Adrenal gland (tissue), 12 donors: ENCODE results near the gene DAB2IP. TPM values are rescaled to one million over a fixed set of nuclear protein-coding genes. Genes with fewer than 3 reads are reported as not detected.

Experiments used
- DNase-seq, 7 donors: peaks; one replicate each; pipeline ENCODE4 v3.0.0-alpha.2; 2019 to 2020
- H3K27ac ChIP-seq, 5 donors: fragments of 200-600 bp; sonication (generic) in 4 of 5; 1 replicate in 3 of 5; 2 replicates in 2 of 5; pipeline versions ENCODE4 v1.5.1 to v1.8.0; 2016 to 2020; ENCODE audit warnings: mild to moderate bottlenecking in 1 of 5
- H3K27me3 ChIP-seq: fragments of 200-600 bp; 2 replicates; pipeline ENCODE4 v1.8.0; 2021
- H3K36me3 ChIP-seq, 2 donors: fragments of 200-600 bp; replicated peaks in 1 of 2; 1 replicate in 1 of 2; 2 replicates in 1 of 2; pipeline versions ENCODE4 v1.5.1 to v1.8.0; 2018 to 2022
- H3K4me1 ChIP-seq, 2 donors: fragments of 200-600 bp; replicated peaks in 1 of 2; 1 replicate in 1 of 2; 2 replicates in 1 of 2; pipeline versions ENCODE4 v1.5.1 to v1.8.0; 2018 to 2021
- H3K4me3 ChIP-seq, 4 donors: fragments of 200-600 bp; sonication (generic) in 3 of 4; one replicate each; pipeline ENCODE4 v1.5.1; 2016 to 2018
- H3K9me3 ChIP-seq, 3 donors: fragments of 200-600 bp; sonication (generic) in 1 of 3; replicated peaks in 1 of 3; 1 replicate in 2 of 3; 2 replicates in 1 of 3; pipeline versions ENCODE4 v1.5.1 to v1.8.0; 2016 to 2021
- CTCF ChIP-seq, 6 experiments: fragments of 450-650 bp in 4 of 6; fragments of 200-600 bp in 2 of 6; sonication (generic) in 1 of 6; IDR thresholded peaks; 1 replicate in 5 of 6; 2 replicates in 1 of 6; pipeline versions ENCODE4 v1.5.1 to v1.8.0; 2016 to 2021; ENCODE audit warnings: antibody characterized with exemption in 6 of 6, mild to moderate bottlenecking in 2 of 6, moderate library complexity in 1 of 6
- POLR2A ChIP-seq, 2 donors: fragments of 450-650 bp; IDR thresholded peaks; one replicate each; pipeline ENCODE4 v1.6.1; 2017; ENCODE audit warnings: antibody characterized with exemption in 2 of 2, mild to moderate bottlenecking in 2 of 2, moderate library complexity in 1 of 2
- WGBS, 4 donors: extraction: QIAGEN DNeasy Blood & Tissue Kit in 2 of 4; methylation state at CpG; one replicate each; pipeline versions ENCODE4 v1.1.5 to v1.1.7; 2013 to 2017; 5-methylcytosine and 5-hydroxymethylcytosine counted together
- intact Hi-C, 2 donors: fragments of 100-400 bp; cut with DNase I; formaldehyde crosslinking; loops; one replicate each; pipeline versions ENCODE4 v1.14.1 to v1.15.0; 2022 to 2023
- polyA plus RNA-seq, 3 donors: library from polyadenylated mRNA; stranded (reverse); fragments of 200-250 nt in 2 of 3; fragments of 350-450 nt in 1 of 3; fragmentation: Illumina TruSeq in 1 of 3; extraction: RNeasy Lipid Tissue Mini Kit (QIAGEN cat#74804) in 1 of 3; gene quantifications; one replicate each; pipeline ENCODE4 v1.2.3, GENCODE V29; 2013 to 2014
- total RNA-seq, 9 donors: library from RNA; depleted of rRNA in 4 of 9; stranded (reverse); fragments of >200 nt in 4 of 9; fragments of 120-200 nt in 1 of 9; fragmentation: NEBNext Ultra II Directional in 1 of 9; extraction: Animal tissue kit (Norgen Biotek cat#: 25700) in 1 of 9; gene quantifications; one replicate each; pipeline versions ENCODE4 v1.1.0 to v1.2.4, GENCODE V29; 2013 to 2023
- donor health status: healthy with polysubstance abuse.
- donor health status: Bipolar disorder and iron deficiency.
- donor health status: DM: yes; HTN: yes; CAD: no.
- donor health status: DM: no; HTN: no; CAD: no.
- donor health status: DM: no; HTN: no; CAD: no.
- donor health status: DM: yes; HTN: yes; CAD: no.

DAB2IP gene
- total and polyA plus RNA-seq, 12 donors = 12.0 to 52.2 (median 43.9) TPM

- no peak for DNase-seq
- TF ChIP-seq POLR2A (IDR thresholded peaks at IDR 0.05) (no peak), CTCF (IDR thresholded peaks at IDR 0.05) (no peak)
- Histone ChIP-seq H3K4me1 (no peaks in the 10 kb centered on the region), H3K36me3 (no peaks in the 10 kb centered on the region), H3K4me3 (no peak overlapping the region), H3K27me3 (no peaks in the 10 kb centered on the region), H3K9me3 (no peaks in the 10 kb centered on the region), H3K27ac (no peak overlapping the region)
- intact Hi-C loops = loop anchor here in 1 of 2 donors (10.0 kb wide), 1 partner anchor 64 kb away; no protein-coding TSS in a partner anchor
- WGBS, 4 donors = 82 to 89% (median 83%) methylated on average over 4 to 9 of the region's 9 CpGs
Measured at GRCh38 chr9:121811140-121811539, 159.7 kb downstream of the DAB2IP start.

- H3K9me3 ChIP-seq = no peaks in the 10 kb centered on the region
Measured at GRCh38 chr9:121811751-121812150, 160.3 kb downstream of the DAB2IP start.

GRCh38 chr9:121812159-121812735 lies 160.8 kb downstream of the DAB2IP start:
- no peak for TF ChIP-seq CTCF (IDR thresholded peaks at IDR 0.05)
- no peak for TF ChIP-seq POLR2A (IDR thresholded peaks at IDR 0.05)
- intact Hi-C loops = loop anchor here in 1 of 2 donors (10.0 kb wide), 1 partner anchor 63 kb away; no protein-coding TSS in a partner anchor
- 84 to 89% (median 87%) methylated on average over 6 to 12 of the region's 12 CpGs for WGBS, 4 donors

More at GRCh38 chr9:121811751-121812150, 160.3 kb downstream of the DAB2IP start:
- Histone ChIP-seq H3K4me3 (no peak overlapping the region), H3K27me3 (no peaks in the 10 kb centered on the region), H3K36me3 (no peaks in the 10 kb centered on the region), H3K27ac (no peak overlapping the region), H3K4me1 (no peaks in the 10 kb centered on the region)
- intact Hi-C loops = loop anchor here in 1 of 2 donors (10.0 kb wide), 1 partner anchor 63 kb away; no protein-coding TSS in a partner anchor
- WGBS, 4 donors = 89 to 98% (median 91%) methylated on average over 9 to 10 of the region's 10 CpGs
- TF ChIP-seq POLR2A (IDR thresholded peaks at IDR 0.05) (no peak), CTCF (IDR thresholded peaks at IDR 0.05) (no peak)
- no peak for DNase-seq

GRCh38 chr9:121813519-121814210 lies 162.2 kb downstream of the DAB2IP start:
- no peaks in the 10 kb centered on the region for H3K4me1 ChIP-seq
- H3K27ac ChIP-seq = no peak overlapping the region
- H3K4me3 ChIP-seq = no peak overlapping the region
- TF ChIP-seq POLR2A (IDR thresholded peaks at IDR 0.05) (no peak), CTCF (IDR thresholded peaks at IDR 0.05) (no peak)
- H3K9me3 ChIP-seq = no peaks in the 10 kb centered on the region
- H3K36me3 ChIP-seq = no peaks in the 10 kb centered on the region
- no peaks in the 10 kb centered on the region for H3K27me3 ChIP-seq
- no peak for DNase-seq
- intact Hi-C loops = loop anchor here in 1 of 2 donors (10.0 kb wide), 1 partner anchor 61 kb away; no protein-coding TSS in a partner anchor
- WGBS, 4 donors = 87 to 92% (median 91%) methylated on average over 7 to 13 of the region's 13 CpGs

More at GRCh38 chr9:121812159-121812735, 160.8 kb downstream of the DAB2IP start:
- Histone ChIP-seq H3K9me3 (no peaks in the 10 kb centered on the region), H3K27ac (no peak overlapping the region), H3K4me3 (no peak overlapping the region), H3K36me3 (no peaks in the 10 kb centered on the region), H3K4me1 (no peaks in the 10 kb centered on the region), H3K27me3 (no peaks in the 10 kb centered on the region)
- DNase-seq = no peak
